Kidney (tissue), 14 donors: ENCODE measurements around the gene DNAJA2. TPM values are rescaled to one million over a fixed set of nuclear protein-coding genes. Genes with fewer than 3 reads are reported as not detected.
"Not testable (repeated sequence)": the region's sequence is repeated elsewhere in the genome, so short reads cannot be mapped to it uniquely, and the experiment has no call there.

Experiments used
- DNase-seq, 5 donors: peaks; one replicate each; pipeline ENCODE4 v3.0.0-alpha.2; 2013 to 2020
- FAIRE-seq: peaks from 2 replicates; lab custom pipeline; 2012; peaks lifted over from hg19 to GRCh38; lab: Jason Lieb, UNC
- H3K27ac ChIP-seq, 2 donors: one replicate each; pipeline ENCODE4 v1.7.0; 2013; ENCODE audit warnings: low read depth in 2 of 2, low read length in 2 of 2, inconsistent platforms in 1 of 2
- H3K27me3 ChIP-seq: one replicate; pipeline ENCODE4 v1.7.1; 2013; ENCODE audit warnings: low read length, inconsistent platforms; ENCODE audit not compliant: control insufficient read depth, insufficient read depth
- H3K36me3 ChIP-seq, 3 donors: one replicate each; pipeline versions ENCODE4 v1.7.0 to v1.7.1; 2013; ENCODE audit warnings: low read length in 3 of 3, control low read depth in 1 of 3, inconsistent platforms in 1 of 3; ENCODE audit not compliant: insufficient read depth in 3 of 3, control insufficient read depth in 2 of 3
- H3K4me1 ChIP-seq, 3 donors: one replicate each; pipeline versions ENCODE4 v1.7.0 to v1.7.1; 2013; ENCODE audit warnings: low read length in 3 of 3, inconsistent platforms in 1 of 3, low read depth in 1 of 3; ENCODE audit not compliant: control insufficient read depth in 2 of 3, insufficient read depth in 2 of 3
- H3K4me3 ChIP-seq, 3 donors: one replicate each; pipeline versions ENCODE4 v1.7.0 to v1.8.1; 2013; ENCODE audit warnings: low read length in 3 of 3, control low read depth in 1 of 3, inconsistent platforms in 1 of 3
- H3K9ac ChIP-seq, 3 donors: one replicate each; pipeline versions ENCODE4 v1.7.0 to v1.7.1; 2013; ENCODE audit warnings: low read length in 3 of 3, control low read depth in 1 of 3, inconsistent platforms in 1 of 3
- H3K9me3 ChIP-seq, 3 donors: one replicate each; pipeline versions ENCODE4 v1.7.0 to v1.7.1; 2013; ENCODE audit warnings: low read length in 3 of 3, control low read depth in 1 of 3, inconsistent platforms in 1 of 3; ENCODE audit not compliant: control insufficient read depth in 2 of 3, insufficient read depth in 1 of 3
- CTCF ChIP-seq: IDR thresholded peaks from 3 replicates; pipeline ENCODE4 v1.5.1; 2012; ENCODE audit warnings: mild to moderate bottlenecking, moderate library complexity, borderline replicate concordance; ENCODE audit not compliant: insufficient read depth; ENCODE audit errors: extremely low read depth
- intact Hi-C: fragments of 100-400 bp; cut with DNase I; formaldehyde crosslinking; loops from one replicate; pipeline ENCODE4 v1.11.1; 2022
- polyA plus RNA-seq: library from polyadenylated mRNA; stranded (reverse); fragments of 350-450 nt; fragmentation: Illumina TruSeq; extraction: RNeasy Lipid Tissue Mini Kit (QIAGEN cat#74804); gene quantifications from one replicate; pipeline ENCODE4 v1.2.3, GENCODE V29; 2014; ENCODE audit warnings: low read depth, low replicate concordance; ENCODE audit not compliant: insufficient read depth
- total RNA-seq: library from RNA; stranded (reverse); fragmentation: NEBNext Ultra II Directional; extraction: Animal tissue kit (Norgen Biotek cat#: 25700); gene quantifications from one replicate; pipeline ENCODE4 v1.2.1, GENCODE V29; 2021
- donor health status: control.
- donor health status: control.
- donor health status: control.
- donor health status: control.
- donor health status: control.
- donor health status: DM: yes; HTN: yes; CAD: no.
- donor health status: Normal renal cell carcinoma (clear cell type).

The DNAJA2 gene
- total and polyA plus RNA-seq, 2 donors from 2014 or later = 47.3 to 54.4 TPM

GRCh38 chr16:46949241-46949892 lies 24.1 kb downstream of the DNAJA2 start:
- no peak for TF ChIP-seq CTCF
- no peaks in the 10 kb centered on the region for H3K27me3 ChIP-seq
- no peaks in the 10 kb centered on the region for H3K9me3 ChIP-seq
- intact Hi-C loops = no loop called here
- no peak overlapping the region for H3K27ac ChIP-seq
- H3K4me3 ChIP-seq = no peak overlapping the region
- no peak overlapping the region for H3K9ac ChIP-seq
- DNase-seq = peak in 2 of 5 donors; percentile 9 to 11
- no peaks in the 10 kb centered on the region for H3K4me1 ChIP-seq
- FAIRE-seq = no peak
- peaks cover 0 to 2% (median 0%) of the 10 kb centered on the region in 3 donors for H3K36me3 ChIP-seq

- Histone ChIP-seq H3K27me3 (no peaks in the 10 kb centered on the region), H3K9me3 (no peaks in the 10 kb centered on the region), H3K27ac (no peak overlapping the region), H3K4me1 (no peaks in the 10 kb centered on the region), H3K36me3 (peaks cover 0 to 2% (median 0%) of the 10 kb centered on the region in 3 donors), H3K9ac (no peak overlapping the region), H3K4me3 (no peak overlapping the region)
- FAIRE-seq (no peak), DNase-seq (peak in 1 of 5 donors; percentile 16)
- no peak for TF ChIP-seq CTCF
- intact Hi-C loops = no loop called here
These were observed 24.8 kb downstream of the DNAJA2 start for GRCh38 chr16:46948548-46949166.

- Histone ChIP-seq H3K4me3 (no peak overlapping the region), H3K36me3 (peaks cover 0 to 2% (median 0%) of the 10 kb centered on the region in 3 donors), H3K9ac (no peak overlapping the region), H3K4me1 (no peaks in the 10 kb centered on the region), H3K9me3 (no peaks in the 10 kb centered on the region), H3K27me3 (no peaks in the 10 kb centered on the region), H3K27ac (no peak overlapping the region)
- FAIRE-seq (peak; percentile 17), DNase-seq (peak in 4 of 5 donors; percentile 8 to 58 (median 36))
- TF ChIP-seq CTCF = peak; percentile 45
- intact Hi-C loops = no loop called here
These were observed 25.4 kb downstream of the DNAJA2 start for GRCh38 chr16:46947900-46948547.

- FAIRE-seq, intact Hi-C loops, H3K9ac ChIP-seq: not testable (repeated sequence)
These were observed 28.8 kb downstream of the DNAJA2 start for GRCh38 chr16:46944713-46945112.

More at GRCh38 chr16:46944713-46945112, 28.8 kb downstream of the DNAJA2 start:
- not testable (repeated sequence) for H3K4me3 ChIP-seq, H3K4me1 ChIP-seq, H3K36me3 ChIP-seq, H3K27me3 ChIP-seq, H3K27ac ChIP-seq, H3K9me3 ChIP-seq
- peak in 1 of 5 donors; percentile 16 for DNase-seq
